Smooth muscle cell of the brain vasculature (primary cell): ENCODE results near the gene GALNT1.

Experiments used
- DNase-seq: peaks from one replicate; pipeline ENCODE4 v3.0.0-alpha.2; 2012; ENCODE audit warnings: low read depth, low spot score

Gene GALNT1

DNA sequence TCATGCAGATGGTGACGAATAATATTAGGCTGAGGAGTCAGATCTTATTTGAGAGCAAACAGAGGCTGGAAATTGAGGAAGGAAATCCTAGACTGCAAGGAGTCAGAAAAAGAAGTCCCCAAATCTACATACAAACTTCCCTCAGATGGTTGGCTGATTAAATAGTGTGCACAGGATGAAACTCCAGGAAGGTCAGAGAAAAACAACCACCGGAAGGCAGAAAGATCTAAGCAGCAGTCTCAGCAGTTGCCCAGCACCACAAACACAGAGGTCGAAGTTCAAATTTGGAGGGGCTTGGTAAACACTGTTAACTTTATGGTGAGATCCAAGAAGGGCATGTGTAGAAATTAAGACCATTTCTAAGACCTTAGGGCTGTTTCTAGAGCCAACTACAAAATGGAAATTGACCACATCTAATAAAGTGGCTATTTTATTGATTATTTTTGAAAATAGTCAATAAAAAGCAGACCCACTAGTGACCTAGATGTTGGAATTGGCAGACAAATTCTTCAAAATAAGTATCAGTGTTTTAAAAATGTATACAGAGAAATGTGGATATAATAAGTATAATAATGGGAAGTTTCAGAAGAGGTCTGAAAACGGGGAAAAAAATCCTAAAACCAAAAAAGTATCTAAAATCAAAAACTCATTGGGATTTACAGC, 134.8 kb downstream of the GALNT1 start:
- DNase-seq, result no peak

GRCh38 chr18:35717182-35717581, 135.6 kb downstream of the GALNT1 start:
- no peak for DNase-seq

- DNase-seq, result no peak
Observed at GRCh38 chr18:35721431-35722081, 140.0 kb downstream of the GALNT1 start.

GRCh38 chr18:35728676-35729075, 147.1 kb downstream of the GALNT1 start:
- DNase-seq, result no peak

DNA sequence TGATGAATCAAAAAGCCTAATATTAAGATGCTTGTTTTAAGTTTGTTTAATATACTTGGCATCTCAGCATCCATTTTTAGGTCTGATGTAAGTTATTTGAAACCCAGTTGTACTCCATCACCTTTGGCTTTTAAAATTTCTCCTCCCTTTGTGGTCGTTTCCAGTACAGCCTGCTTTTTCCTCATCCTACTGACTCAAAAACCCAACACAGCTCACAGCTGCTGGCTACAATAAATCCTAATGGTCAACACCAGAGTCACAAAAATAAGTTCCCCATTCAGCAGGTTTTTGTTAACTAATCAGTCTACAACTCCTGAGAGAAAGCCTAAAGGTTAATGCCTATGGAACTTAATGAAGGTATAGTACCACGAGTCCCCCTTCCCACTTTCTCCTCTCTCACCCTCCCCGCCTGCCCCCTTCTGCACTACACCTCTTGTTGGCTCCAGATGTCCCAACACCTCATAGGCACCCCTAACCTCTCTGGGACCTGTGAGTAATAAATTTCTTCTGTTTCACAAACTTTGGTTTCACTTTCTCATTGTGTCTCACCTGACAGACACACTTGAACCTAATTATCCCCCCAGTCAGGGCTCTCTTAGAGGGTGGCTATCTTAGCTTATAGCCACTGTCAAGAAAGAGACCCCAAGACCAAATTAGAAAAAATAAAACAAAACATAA, 148.6 kb downstream of the GALNT1 start:
- DNase-seq, result no peak

DNA sequence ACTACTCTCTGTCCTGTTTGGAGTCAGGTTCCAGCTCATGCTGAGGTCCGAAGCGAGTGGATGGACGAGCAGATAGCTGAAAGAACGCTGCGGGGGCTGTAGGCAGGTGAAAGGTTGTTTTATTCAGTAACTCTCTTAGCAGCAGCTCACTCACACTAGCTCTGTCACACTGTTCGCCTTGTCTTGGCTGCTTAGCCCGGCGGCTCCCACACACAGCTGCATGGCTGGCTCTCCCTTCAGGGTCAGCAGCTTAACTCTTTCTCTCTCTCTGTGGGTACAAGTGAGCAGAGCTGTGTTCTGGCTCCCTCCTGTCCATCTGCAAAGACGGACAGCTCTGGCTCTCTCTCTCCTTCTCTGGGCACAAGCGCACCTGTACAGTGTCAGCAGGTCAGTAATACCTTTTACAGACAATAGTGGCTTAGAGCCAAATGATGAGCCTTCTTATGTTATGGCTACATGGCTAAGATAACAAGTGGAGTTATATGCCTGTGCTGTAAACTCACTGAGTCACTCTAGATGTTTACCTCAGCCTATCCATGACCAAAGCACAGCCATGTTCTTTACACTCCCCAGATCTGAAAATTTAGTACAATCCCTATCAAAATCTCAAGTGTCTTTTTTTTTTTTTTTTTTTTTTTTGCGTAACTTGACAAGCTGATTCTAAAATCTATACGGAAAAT, 149.3 kb downstream of the GALNT1 start:
- no peak for DNase-seq

DNA sequence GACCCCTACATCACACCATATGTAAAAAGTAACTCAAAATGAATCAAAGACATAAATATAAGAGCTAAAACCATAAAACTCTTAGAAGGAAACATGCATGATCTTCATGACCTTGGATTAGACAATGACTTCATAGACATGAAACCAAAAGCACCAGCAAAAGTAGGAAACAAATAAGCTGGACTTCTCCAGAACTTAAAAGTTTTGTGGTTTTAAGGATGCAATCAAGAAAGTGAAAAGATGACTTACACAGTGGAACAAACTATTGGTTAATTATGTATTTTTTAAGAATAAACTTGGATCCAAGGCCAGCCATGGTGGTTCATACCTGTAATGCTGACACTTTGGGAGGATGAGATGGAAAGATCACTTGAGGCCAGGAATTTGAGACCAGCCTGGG, 150.2 kb downstream of the GALNT1 start:
- no peak for DNase-seq

DNA sequence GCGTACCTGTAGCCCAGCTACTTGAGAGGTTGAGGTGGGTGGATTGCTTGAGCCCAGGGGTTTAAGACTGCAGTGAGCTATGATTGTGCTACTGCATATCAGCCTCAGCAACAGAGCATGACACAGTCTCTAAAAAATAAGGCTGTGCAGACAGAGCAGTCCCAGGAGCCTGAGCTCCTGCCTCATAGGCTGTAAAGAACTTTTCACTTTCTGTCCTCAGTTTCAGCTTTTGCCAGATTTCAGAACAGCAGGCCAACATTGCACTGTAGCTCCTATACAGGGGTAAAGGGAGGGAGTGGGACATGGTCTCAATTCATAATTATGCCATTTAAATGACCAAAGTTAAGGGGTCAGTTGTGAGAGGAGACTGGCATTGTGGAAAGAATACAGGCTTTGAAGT, 150.6 kb downstream of the GALNT1 start:
- no peak for DNase-seq

DNA sequence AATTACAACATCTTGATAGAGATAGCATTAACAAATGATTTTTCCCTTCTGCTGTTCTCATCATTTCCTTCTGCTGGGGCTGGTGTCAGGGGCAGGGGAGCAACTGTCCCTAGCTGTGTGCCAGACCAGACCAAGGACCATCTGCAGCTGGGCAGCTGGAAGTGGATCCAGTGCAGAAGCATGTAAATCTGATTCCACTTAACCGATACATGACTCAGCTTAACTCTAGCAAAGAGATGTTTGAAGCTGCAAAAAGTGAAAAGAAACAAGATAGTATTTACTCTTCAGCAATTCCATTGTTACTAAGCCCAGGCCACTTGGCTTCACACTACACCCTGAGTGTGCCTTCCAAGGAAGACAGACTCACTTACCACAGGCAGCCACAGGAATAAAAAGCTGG, 151.1 kb downstream of the GALNT1 start:
- no peak for DNase-seq

GRCh38 chr18:35733408-35733807, 151.9 kb downstream of the GALNT1 start:
- no peak for DNase-seq

- DNase-seq, result no peak
Observed at GRCh38 chr18:35736696-35737095, 155.2 kb downstream of the GALNT1 start.

DNA sequence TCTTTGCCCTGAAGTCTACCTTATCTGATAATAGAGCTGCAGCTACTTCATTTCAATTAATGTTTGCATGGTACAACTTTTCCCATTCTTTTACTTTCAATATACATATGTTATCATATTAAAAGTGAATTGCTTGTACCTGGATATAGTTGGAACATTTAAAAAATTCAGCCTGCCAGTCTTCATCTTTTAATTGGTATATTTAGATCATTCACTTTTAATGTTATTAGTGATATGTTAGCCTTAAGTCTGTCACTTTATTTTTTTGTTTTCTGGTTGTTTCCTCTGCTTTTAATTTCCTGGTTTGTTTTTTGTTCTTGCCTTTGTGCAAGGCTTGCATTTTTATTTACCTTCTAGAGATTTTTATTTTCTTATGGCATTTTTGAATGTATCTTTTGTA, 158.2 kb downstream of the GALNT1 start:
- no peak for DNase-seq

- DNase-seq, result no peak
Observed at GRCh38 chr18:35740656-35741055, 159.1 kb downstream of the GALNT1 start.

DNA sequence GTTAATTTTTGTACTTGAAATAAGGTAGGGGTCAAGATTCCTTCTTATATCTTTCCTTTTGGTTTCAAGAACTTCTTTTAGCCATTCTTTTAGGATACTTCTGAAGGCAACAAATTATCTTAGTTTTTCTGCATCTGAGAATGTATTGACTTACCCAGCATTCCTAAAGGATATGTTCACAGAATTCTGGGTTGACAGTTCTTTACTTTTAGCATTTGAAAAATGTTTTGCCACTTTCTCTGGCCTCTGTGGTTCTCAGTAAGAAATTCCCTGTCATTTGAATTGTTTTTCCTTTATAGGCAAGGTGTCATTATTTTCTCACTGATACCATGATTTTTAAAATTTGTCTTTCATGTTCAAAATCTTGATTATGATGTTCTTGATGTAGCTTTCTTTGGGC, 162.4 kb downstream of the GALNT1 start:
- DNase-seq, result no peak

DNA sequence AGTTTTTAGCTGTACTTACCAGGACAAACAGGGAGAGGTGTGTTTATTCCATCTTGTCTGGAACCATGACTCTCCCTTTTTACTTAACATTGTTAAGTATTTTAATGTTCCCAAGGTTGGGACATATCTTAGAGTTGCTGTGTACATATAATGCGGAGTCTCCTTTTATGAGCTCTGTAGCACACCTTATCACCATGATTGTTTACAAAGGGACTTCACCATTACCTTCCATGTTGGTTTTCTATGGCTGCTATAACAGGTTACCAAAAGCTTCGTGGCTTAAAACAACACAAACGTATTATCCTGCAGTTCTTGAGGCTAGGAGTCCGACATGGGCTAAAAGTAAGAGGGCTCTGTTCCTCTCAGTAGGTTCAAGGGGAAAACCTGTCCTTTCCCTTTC, 164.3 kb downstream of the GALNT1 start:
- no peak for DNase-seq

DNA sequence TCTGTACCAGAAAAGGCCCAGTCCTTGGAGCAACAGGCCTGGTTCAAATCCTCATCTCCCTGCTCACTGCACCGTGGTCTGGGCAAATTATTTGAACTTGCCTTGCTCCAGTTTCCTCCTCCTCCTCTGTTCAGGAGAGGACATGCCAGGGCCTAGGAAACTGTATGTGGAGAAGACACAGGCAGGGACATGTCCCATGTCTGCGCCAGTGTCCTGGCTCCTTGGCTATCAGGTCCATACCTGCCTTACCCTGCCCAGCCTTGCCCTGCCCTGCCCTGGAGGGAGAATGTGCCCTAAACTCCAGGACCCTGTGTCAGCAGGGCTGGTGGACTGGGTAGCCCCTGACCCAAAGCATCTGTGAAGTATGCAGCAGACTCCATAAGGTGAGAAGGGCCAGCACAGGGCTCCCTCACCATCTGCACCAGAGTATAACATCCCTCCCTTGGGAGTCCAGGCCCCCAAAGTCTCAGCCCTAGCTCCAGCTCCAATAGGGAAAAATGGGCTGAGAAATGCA, 165.3 kb downstream of the GALNT1 start:
- no peak for DNase-seq

DNA sequence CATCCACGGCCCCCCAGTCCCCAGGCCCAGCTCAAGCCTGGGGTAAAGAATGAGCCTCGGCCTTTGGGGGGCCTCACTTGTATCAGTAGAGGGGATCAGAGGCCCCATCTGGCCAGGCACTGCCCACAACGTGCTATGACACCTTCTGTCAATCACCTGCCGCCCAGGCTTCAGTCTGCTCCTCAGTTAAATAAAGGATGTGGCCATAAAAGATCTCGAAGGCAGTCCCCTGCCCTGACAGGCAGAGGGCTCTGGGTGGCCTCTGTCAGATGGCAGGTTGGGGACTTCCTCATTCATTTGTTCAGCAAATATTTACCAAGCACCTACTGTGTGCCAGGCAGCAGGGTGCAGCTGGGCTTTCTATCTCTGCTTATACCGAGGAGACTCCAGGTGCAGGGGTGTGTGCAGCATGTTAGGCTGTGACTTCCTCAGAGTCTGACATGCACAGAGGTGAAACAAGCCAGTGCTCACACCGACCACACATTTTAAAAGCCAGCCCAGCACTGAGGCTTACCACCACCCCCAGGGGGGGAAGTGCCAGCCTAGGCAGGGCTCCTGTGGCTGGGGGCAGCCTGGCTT, 166.4 kb downstream of the GALNT1 start:
- no peak for DNase-seq

DNA sequence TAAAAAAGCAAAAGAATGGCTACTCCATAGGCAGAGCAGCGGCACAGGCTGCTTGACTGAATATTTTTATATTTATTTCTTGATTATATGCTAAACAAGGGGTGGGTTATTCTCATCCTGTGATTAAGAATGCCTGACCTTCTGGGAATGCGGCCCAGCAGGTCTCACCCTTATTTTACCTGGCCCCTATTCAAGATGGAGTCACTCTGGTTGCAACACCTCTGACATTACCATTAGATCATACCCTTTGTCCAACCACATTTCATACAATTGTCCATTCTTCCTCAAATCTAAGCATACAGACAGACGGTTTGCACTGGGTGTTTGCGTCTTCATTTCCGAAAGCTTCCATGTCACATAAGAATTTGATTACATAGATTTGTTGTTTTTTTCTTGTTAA, 168.2 kb downstream of the GALNT1 start:
- DNase-seq, result no peak

DNA sequence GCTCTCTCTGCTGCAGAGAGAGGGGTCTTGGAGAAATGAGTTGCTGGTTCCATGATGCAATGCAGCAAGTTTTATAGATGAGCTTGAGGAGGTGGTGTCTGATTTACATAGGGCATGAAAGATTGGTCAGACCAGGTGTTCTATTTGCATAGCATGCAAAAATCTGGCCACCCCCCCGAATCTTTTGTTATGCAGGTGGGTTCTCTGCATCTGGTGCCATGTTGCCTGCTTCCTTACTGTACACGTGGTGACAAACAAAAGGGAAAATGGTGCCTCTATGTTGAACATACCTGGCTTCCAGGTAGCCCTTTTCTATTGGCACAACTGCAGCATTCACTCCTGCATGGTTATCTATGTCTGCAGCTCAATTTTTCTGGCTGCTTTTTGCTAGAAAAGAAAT, 169.4 kb downstream of the GALNT1 start:
- no peak for DNase-seq

- DNase-seq, result no peak
Observed at GRCh38 chr18:35753306-35753910, 171.9 kb downstream of the GALNT1 start.

DNA sequence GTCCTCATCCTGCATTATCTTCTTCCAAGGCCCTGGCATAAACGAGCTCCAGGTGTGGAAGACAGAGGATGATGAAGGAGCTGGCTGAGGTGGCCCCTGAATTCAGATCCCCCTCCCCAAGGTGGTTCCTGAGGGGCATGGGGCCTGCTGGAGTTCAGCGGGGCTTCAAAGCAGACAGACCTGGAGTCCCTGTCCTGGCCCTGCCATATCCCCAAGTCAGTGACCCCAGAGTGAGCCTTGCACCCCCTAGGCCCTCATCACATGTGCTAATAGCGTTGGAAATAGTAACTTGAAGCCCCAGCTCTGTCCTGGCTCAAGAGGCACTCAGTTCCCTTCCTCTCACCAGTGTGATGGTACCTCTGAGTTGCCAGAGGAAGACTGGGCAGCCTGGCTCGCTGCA, 172.9 kb downstream of the GALNT1 start:
- DNase-seq, result no peak

GRCh38 chr18:35755369-35755768, 173.8 kb downstream of the GALNT1 start:
- no peak for DNase-seq
